Measurements from ENCODE around the gene RUFY2.

RUFY2 gene

GRCh38 chr10:68364101-68364886 is 42.8 kb downstream of the RUFY2 start:
- DNase-seq (ENCODE audit: low read depth): peak; percentile 69

- no peak for DNase-seq (ENCODE audit: low read depth)
Measured at GRCh38 chr10:68362590-68362989, 44.5 kb downstream of the RUFY2 start.

GRCh38 chr10:68359189-68359588 is 47.9 kb downstream of the RUFY2 start:
- DNase-seq (ENCODE audit: low read depth): no peak

- DNase-seq (ENCODE audit: low read depth): no peak
Measured at GRCh38 chr10:68353537-68353936, 53.5 kb downstream of the RUFY2 start.

- DNase-seq (ENCODE audit: low read depth): peak; percentile 39
Measured at GRCh38 chr10:68348265-68348741, 58.8 kb downstream of the RUFY2 start.

GRCh38 chr10:68346774-68347173 is 60.3 kb downstream of the RUFY2 start:
- no peak for DNase-seq (ENCODE audit: low read depth)

- no peak for DNase-seq (ENCODE audit: low read depth)
Measured at GRCh38 chr10:68345621-68346020, 61.5 kb downstream of the RUFY2 start.

GRCh38 chr10:68342909-68343516 is 64.1 kb downstream of the RUFY2 start:
- DNase-seq (ENCODE audit: low read depth): no peak

GRCh38 chr10:68340358-68341080 is 66.6 kb downstream of the RUFY2 start:
- no peak for DNase-seq (ENCODE audit: low read depth)

- no peak for DNase-seq (ENCODE audit: low read depth)
Measured at GRCh38 chr10:68336754-68337351, 70.2 kb downstream of the RUFY2 start.

- DNase-seq (ENCODE audit: low read depth): no peak
Measured at GRCh38 chr10:68334672-68335467, 72.2 kb downstream of the RUFY2 start.

GRCh38 chr10:68333440-68334431 is 73.3 kb downstream of the RUFY2 start:
- no peak for DNase-seq (ENCODE audit: low read depth)

GRCh38 chr10:68333058-68333395 is 74.0 kb downstream of the RUFY2 start:
- DNase-seq (ENCODE audit: low read depth): peak; percentile 67

- DNase-seq (ENCODE audit: low read depth): peak; percentile 73
Measured at GRCh38 chr10:68332259-68333057, 74.6 kb downstream of the RUFY2 start, which contains the start of gene PBLD. PBLD (minus strand) TSS chr10:68332928; CDS start chr10:68306844, 26,084 bp downstream.

- DNase-seq (ENCODE audit: low read depth): peak; percentile 98
Measured at GRCh38 chr10:68331455-68332258, 75.4 kb downstream of the RUFY2 start, which contains the start of gene HNRNPH3. HNRNPH3 (plus strand) TSS chr10:68332064; CDS start chr10:68337222, 5,158 bp downstream.

- peak; percentile 7 for DNase-seq (ENCODE audit: low read depth)
Measured at GRCh38 chr10:68330852-68331454, 76.1 kb downstream of the RUFY2 start.

- no peak for DNase-seq (ENCODE audit: low read depth)
Measured at GRCh38 chr10:68329506-68329861, 77.6 kb downstream of the RUFY2 start.

Data from fibroblast of gingiva (primary cell).